Measurements from ENCODE around the gene HOXA3.
A peak's percentile ranks its signal among the peaks of the same experiment; 100 is the strongest.

HOXA3 gene

GRCh38 chr7:27099453-27100370, 52.7 kb downstream of the HOXA3 start:
- no peak for DNase-seq

GRCh38 chr7:27098578-27099451, 53.6 kb downstream of the HOXA3 start:
- no peak for DNase-seq

GRCh38 chr7:27097686-27098577, 54.5 kb downstream of the HOXA3 start:
- no peak for DNase-seq

GRCh38 chr7:27096768-27097514, 55.4 kb downstream of the HOXA3 start:
- DNase-seq: no peak

GRCh38 chr7:27095897-27096767, 56.3 kb downstream of the HOXA3 start, which contains the start of gene HOXA1:
Gene HOXA1 (minus strand): TSS chr7:27096000. CDS start chr7:27095912, 88 bp downstream.
- peak; percentile 74 for DNase-seq

- DNase-seq: no peak
These were observed 57.1 kb downstream of the HOXA3 start for GRCh38 chr7:27095050-27095896.

GRCh38 chr7:27094304-27095049, 57.9 kb downstream of the HOXA3 start:
- DNase-seq: no peak

GRCh38 chr7:27093184-27093895, 59.0 kb downstream of the HOXA3 start:
- no peak for DNase-seq

GRCh38 chr7:27092819-27093110, 59.6 kb downstream of the HOXA3 start:
- DNase-seq: no peak

GRCh38 chr7:27091941-27092818, 60.2 kb downstream of the HOXA3 start:
- no peak for DNase-seq

- no peak for DNase-seq
These were observed 61.3 kb downstream of the HOXA3 start for GRCh38 chr7:27091105-27091504.

GRCh38 chr7:27088002-27088922, 64.1 kb downstream of the HOXA3 start:
- no peak for DNase-seq

- no peak for DNase-seq
These were observed 68.7 kb downstream of the HOXA3 start for GRCh38 chr7:27083646-27084045.

GRCh38 chr7:27082171-27082570, 70.2 kb downstream of the HOXA3 start:
- DNase-seq: no peak

- DNase-seq: no peak
These were observed 71.4 kb downstream of the HOXA3 start for GRCh38 chr7:27080844-27081436.

All from stimulated activated CD4-positive, alpha-beta T cell treated with anti-CD3 and anti-CD28 coated beads, Interleukin-1b, Interleukin-23, amount 100 ng/mL, for 48 hours (primary cell).